ENCODE results near the gene ELOA.

ELOA gene

DNA sequence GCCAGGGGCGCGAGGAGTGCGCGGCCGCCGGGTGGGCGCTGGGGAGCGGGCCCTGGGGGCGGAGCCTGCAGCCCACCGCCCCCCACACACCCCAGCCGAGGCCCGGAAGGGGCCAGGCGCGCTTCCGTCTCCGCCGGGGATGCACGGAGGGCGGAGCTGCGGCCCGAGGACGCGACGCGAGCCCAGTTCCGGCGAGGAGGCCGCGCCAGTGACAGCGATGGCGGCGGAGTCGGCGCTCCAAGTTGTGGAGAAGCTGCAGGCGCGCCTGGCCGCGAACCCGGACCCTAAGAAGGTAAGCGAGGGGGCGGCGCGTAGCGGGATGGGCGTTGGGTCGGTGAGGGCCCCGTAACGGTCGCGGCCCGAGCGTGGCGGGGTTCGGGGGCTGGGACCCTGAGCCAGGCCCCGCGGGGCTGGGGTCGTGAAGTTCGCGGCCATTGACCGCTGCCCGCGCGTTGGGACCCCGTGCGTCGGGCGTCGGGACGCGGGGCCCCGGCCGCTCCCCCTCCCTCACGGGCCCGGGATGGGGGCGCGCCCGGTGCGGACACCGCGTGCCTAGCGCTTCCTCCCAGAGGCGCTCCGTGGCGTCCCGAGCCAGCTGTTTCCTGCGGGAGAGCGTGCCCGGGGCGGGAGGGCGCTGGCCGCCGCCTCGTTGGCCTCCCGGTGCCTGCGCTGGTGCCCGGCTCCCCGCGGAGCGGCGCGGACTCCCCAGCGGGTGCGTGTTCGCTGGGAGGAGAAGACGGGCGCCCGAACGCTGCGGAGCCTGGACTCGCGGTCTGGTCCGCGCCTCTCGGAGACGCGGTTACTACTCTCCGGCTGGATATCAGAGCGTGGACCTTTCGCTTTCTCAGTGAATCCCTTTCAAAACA, at the start of gene ELOA:
ELOA (plus strand) TSS at position 185 of the 866 bp plus-strand sequence; CDS start at position 218, 33 bp downstream.
- in situ Hi-C loops (cut with HindIII; ENCODE audit: low sequenced_read_pairs): no loop called here
- peak; percentile 46 for DNase-seq (ENCODE audit: low read depth, low spot score)
- TF ChIP-seq CTCF (IDR thresholded peaks at IDR 0.05; ENCODE audit: low read depth, low read length): no peak

DNA sequence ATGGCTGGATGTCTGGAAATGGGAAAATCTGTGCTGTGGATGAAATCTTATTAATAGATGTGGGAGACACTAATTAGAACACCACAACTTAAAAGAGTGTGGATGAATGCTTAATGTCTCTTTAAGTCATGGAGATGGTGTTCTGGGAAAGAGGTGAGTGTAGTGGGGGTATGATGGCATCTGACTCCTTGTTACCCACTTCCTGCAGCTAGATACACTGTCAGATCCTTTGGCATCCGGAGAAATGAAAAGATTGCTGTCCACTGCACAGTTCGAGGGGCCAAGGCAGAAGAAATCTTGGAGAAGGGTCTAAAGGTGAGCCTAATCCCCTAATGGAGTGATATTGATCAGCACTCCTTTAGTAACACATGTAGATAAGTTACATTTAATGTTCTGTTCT, 49.7 kb upstream of the ELOA start:
- H3K4me3 ChIP-seq (ENCODE audit: low read depth, low read length): peak overlapping the region; percentile 95
- DNase-seq (ENCODE audit: low read depth, low spot score): no peak
- in situ Hi-C loops (cut with HindIII; ENCODE audit: low sequenced_read_pairs): no loop called here
- TF ChIP-seq CTCF (IDR thresholded peaks at IDR 0.05; ENCODE audit: low read depth, low read length): no peak

More for the DNA sequence above, at the start of gene ELOA:
- peak within 1 kb of the TSS; percentile 60 for H3K4me3 ChIP-seq (ENCODE audit: low read depth, low read length)

DNA sequence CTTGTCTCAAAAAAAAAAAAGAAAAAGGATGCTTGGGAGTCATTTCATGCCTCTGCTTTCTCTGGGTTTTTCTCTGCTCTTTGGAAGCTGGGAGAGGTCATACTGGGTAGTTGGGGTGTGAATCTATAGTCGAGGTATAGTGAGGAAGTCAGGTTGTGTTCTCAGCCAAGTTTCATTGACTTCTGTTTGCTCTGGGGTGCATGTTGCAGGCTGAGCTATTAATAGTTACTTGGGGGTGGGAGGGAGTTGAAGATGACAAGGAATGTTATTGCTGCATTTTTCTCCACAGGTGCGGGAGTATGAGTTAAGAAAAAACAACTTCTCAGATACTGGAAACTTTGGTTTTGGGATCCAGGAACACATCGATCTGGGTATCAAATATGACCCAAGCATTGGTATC, 48.9 kb upstream of the ELOA start:
- no peak overlapping the region for H3K4me3 ChIP-seq (ENCODE audit: low read depth, low read length)
- in situ Hi-C loops (cut with HindIII; ENCODE audit: low sequenced_read_pairs): no loop called here
- TF ChIP-seq CTCF (IDR thresholded peaks at IDR 0.05; ENCODE audit: low read depth, low read length): no peak
- no peak for DNase-seq (ENCODE audit: low read depth, low spot score)

DNA sequence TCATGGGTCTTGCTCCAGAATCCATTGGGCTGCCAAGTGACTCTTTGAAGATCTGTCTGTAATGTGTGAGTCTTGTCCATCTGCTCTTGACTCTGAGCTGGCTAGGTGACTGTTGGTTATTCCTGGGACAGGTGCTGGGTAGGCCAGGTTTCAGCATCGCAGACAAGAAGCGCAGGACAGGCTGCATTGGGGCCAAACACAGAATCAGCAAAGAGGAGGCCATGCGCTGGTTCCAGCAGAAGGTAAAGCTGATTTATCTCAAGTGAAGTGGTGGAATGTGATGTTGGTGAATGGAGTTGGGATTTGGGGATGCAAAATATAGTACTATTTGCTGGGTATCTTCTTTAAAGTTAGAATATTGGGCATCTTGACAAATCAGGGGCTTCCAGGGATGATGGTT, 47.6 kb upstream of the ELOA start:
- DNase-seq (ENCODE audit: low read depth, low spot score): no peak
- TF ChIP-seq CTCF (IDR thresholded peaks at IDR 0.05; ENCODE audit: low read depth, low read length): no peak
- in situ Hi-C loops (cut with HindIII; ENCODE audit: low sequenced_read_pairs): no loop called here
- H3K4me3 ChIP-seq (ENCODE audit: low read depth, low read length): no peak overlapping the region

DNA sequence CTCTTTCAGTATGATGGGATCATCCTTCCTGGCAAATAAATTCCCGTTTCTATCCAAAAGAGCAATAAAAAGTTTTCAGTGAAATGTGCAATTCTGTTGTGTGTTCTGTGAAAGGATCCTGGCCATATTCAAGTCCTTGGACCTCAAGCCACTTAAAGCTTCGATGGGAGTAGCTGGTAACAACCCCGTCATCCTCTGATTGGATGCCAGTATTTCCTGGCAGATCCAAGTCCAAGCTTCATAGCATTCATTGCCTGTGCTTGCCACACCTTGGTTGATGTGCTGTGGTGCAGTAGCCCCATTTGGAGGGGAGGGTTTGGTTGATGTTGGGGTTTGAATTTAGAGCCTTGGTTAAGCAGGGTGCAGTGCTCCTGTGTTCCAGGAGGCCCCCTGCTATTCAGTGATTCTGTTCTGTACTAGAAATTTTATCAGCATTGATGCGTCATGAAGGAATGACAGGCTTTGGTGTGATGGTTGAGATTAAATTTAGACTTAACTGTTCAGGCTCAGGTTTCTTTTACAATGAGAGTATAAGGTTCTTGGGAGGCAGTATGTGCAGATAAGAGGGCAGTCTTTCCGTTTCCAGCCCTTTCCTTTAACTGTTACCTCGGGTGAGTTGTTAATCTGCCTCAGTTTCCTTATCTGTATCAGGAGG, 46.8 kb upstream of the ELOA start:
- no peak for TF ChIP-seq CTCF (IDR thresholded peaks at IDR 0.05; ENCODE audit: low read depth, low read length)

GRCh38 chr1:23698466-23698865, 44.8 kb upstream of the ELOA start:
- no peak for DNase-seq (ENCODE audit: low read depth, low spot score)
- in situ Hi-C loops (cut with HindIII; ENCODE audit: low sequenced_read_pairs): no loop called here
- H3K4me3 ChIP-seq (ENCODE audit: low read depth, low read length): no peak overlapping the region
- TF ChIP-seq CTCF (IDR thresholded peaks at IDR 0.05; ENCODE audit: low read depth, low read length): no peak

More for the DNA sequence above, 46.8 kb upstream of the ELOA start:
- H3K4me3 ChIP-seq (ENCODE audit: low read depth, low read length): no peak overlapping the region
- in situ Hi-C loops (cut with HindIII; ENCODE audit: low sequenced_read_pairs): no loop called here
- no peak for DNase-seq (ENCODE audit: low read depth, low spot score)
